GM10847 (cell line): ENCODE data around the gene NOM1.

Experiments used
- POLR2A ChIP-seq: IDR thresholded peaks from 2 replicates; pipeline ENCODE4 v1.6.1; 2011; ENCODE audit not compliant: insufficient read length; ENCODE audit errors: extremely low read depth

The NOM1 gene

GRCh38 chr7:157001920-157002818 lies 52.7 kb downstream of the NOM1 start:
- no peak for TF ChIP-seq POLR2A

GRCh38 chr7:157002819-157003421 lies 53.4 kb downstream of the NOM1 start:
- no peak for TF ChIP-seq POLR2A

DNA sequence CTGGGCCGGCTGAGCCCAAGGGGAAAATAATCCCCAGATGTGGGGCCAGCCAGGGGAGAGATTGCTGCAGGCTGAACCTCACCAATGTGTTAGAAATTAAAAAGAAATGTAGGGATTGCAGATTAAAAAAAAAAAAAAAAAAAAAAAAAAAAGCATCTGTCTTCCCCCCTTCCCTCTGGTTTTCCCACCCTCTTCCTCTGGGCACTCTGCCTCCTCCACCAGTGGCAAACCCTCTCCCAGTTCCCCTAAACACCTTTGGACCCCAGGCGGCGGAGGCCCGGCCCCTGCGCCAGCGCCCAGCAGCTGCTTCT lies 53.9 kb downstream of the NOM1 start:
- no peak for TF ChIP-seq POLR2A

DNA sequence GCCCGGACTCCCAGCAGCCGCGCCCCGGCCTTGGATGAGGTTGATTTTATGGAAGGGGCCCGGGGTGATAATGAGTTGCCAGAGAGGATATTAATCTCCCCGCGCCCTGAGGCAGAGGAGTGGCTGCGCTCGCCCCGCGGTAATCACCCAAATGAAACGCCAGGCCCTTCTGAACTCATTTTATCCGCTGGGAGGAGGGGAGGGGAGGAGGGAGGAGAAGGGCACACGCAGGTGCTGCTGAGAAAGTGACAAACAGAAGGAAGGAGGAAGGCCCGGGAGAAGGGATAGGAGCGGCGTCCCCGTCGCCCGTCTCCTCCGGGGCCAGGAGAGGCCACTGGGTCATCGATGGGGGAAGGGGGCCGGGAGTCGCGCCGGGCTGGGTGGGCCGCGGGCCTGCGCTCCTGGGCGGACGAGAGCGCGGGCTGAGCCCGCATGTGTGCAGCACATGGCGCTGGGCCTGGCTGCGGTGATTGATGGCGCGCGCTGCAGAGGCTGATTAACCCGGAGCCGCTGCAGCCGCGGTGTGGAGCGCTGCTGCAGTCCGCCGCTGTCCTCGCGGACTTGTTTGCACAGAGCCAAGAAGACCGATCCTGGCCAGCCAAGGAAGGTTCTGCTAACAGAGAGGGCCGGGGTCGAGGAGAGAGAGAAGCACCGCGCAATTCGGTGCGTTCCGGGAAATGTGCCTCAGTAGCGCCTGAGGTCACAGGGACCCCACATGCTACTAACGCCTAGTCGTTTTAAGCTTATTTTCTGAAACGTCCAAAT lies 54.4 kb downstream of the NOM1 start:
- TF ChIP-seq POLR2A: no peak

- TF ChIP-seq POLR2A: no peak
Measured at GRCh38 chr7:157004521-157005455, 55.3 kb downstream of the NOM1 start.

GRCh38 chr7:157005456-157006204 lies 56.1 kb downstream of the NOM1 start:
- TF ChIP-seq POLR2A: no peak

DNA sequence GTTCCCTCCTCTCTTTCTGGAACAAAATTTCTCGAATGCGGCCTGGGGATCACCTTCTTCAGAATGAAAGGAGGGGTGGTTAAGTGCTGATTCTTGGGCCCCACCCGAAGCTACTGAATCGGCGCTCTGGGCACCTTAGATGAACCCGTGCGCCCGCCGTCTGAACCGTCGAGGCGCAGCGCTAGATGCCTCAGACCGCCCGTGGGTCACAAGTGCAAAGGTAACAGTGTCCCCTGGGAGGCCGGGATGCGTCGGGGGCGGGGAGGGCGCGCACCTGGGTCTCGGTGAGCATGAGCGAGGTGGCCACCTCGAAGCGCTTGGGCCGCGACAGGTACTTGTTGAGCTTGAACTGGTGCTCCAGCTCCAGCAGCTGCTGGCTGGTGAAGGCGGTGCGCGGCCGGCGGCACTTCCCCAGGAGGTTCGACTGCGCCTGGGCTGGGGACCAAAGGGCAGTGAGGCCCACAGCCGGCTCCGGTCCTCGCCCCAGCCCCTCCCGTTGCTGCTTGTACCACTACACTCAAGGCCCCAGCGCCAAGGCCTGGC lies 56.8 kb downstream of the NOM1 start:
- TF ChIP-seq POLR2A: no peak

DNA sequence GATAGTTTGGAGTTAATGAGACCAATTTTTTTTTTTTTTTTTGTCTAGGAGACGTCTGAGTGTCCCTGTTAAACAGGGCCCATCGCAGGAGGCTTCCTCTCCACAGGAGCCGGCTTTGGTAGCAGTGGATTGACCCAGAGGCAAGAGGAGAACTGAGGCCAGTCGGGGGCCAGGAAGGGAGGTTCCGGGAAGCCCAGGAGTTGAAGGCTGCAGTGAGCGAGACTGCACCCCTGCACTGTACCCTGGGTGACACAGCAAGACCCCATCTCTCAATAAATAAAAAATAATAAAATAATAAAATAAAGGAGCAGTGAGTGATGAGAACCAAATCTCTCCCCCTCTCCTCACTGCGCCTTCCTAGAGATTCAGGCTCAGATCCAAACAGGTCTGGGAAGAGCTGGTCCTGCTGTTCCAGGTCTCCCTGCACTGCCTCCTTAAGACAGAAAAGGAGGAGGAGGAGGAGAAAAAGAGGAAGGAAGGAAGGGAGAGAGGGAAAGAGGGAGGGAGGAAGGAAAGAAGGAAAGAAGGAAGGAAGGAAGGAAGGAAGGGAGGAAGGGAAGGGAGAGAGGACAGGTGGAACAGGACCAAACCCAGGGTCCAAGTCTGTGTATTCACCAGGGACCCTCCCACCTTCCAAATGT lies 57.4 kb downstream of the NOM1 start:
- TF ChIP-seq POLR2A: no peak

DNA sequence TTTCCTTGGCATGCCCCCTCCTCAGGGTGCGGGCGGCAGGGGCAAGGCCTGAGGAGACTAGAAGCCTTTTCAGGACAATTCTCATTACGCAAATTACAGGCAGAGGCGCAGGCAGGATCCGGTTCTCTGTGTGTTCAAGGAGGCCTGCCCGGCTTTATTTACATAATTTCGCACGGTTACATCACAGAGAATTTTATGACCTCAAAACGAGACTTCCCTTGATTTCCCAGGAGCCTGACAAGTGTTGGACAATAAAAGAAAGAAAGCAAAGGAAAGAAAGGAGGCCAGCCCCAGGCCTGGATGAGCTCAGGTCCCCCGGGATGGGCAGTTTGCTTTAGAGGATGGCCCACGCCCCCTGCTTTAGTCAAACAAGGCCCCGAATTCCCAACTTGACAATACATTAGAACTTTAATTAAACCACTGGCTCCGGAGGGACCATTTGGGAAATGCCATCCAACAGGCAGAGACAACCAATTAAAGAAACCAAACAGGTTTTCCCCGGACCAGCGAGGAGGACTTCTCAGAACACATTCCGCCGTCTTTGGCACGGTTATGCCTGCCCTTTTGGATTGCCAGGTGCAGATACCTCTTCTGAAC lies 58.1 kb downstream of the NOM1 start:
- TF ChIP-seq POLR2A: no peak

- TF ChIP-seq POLR2A: no peak
Measured at GRCh38 chr7:157008206-157009169, 59.0 kb downstream of the NOM1 start.

DNA sequence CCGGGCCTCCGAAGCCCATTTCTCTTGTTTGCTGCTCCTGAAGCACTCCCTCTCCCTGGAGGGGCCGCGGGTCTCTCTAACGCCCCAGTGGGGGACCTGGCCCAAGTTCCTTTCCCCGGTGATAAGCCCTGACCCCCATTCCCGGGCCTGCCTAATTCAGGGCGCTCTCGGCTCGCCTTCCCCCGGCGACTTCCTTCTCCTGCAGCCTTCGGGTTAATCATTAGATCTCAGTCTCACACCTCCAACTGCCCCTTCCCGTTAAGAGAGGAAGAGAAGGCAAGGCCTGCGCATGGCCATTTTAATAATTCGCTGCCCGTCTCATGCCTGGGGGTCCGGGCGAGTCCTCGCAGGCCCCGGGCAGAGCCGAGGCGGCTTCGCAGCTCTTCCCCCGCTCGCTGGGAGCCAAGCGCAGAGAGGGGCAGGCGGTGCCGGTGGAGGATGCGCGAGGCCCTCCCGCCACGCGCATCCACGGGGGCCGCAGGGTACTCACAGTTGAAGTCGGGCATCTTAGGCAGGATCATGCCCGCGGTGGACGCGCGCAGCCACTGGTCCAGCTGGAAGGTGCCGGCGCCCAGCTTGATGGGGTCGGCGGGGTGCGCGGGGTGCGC lies 59.8 kb downstream of the NOM1 start:
- TF ChIP-seq POLR2A: peak; percentile 14
